Stimulated activated CD8-positive, alpha-beta memory T cell treated with anti-CD3 and anti-CD28 coated beads, Interleukin-4, amount 100 ng/mL, for 48 hours (primary cell): Measurements from ENCODE around the gene NPC2.

Experiments used
- DNase-seq: peaks from one replicate; pipeline ENCODE4 v3.0.0-alpha.2; 2020

NPC2 gene

GRCh38 chr14:74501691-74502090 lies 8.6 kb upstream of the NPC2 start:
- no peak for DNase-seq

GRCh38 chr14:74501135-74501614 lies 8.1 kb upstream of the NPC2 start:
- no peak for DNase-seq

GRCh38 chr14:74500417-74501134 lies 7.5 kb upstream of the NPC2 start:
- DNase-seq, result no peak

GRCh38 chr14:74495356-74495755 lies 2.3 kb upstream of the NPC2 start:
- DNase-seq, result no peak

- DNase-seq, result peak; percentile 100
These were observed 497 bp upstream of the NPC2 start, which contains the start of gene ISCA2 for GRCh38 chr14:74493343-74494261. TSS of gene ISCA2 (plus strand) at chr14:74493765. CDS start at chr14:74493775, 10 bp downstream.

- no peak for DNase-seq
These were observed 939 bp downstream of the NPC2 start for GRCh38 chr14:74491956-74492775.

GRCh38 chr14:74490486-74490885 lies 2.6 kb downstream of the NPC2 start:
- DNase-seq, result no peak

- DNase-seq, result no peak
These were observed 4.2 kb downstream of the NPC2 start for GRCh38 chr14:74488786-74489397.

GRCh38 chr14:74486164-74486563 lies 6.9 kb downstream of the NPC2 start:
- DNase-seq, result no peak

- DNase-seq, result no peak
These were observed 9.8 kb downstream of the NPC2 start for GRCh38 chr14:74483321-74483720.

GRCh38 chr14:74482571-74482970 lies 10.5 kb downstream of the NPC2 start:
- no peak for DNase-seq

GRCh38 chr14:74480046-74480445 lies 13.1 kb downstream of the NPC2 start:
- DNase-seq, result no peak

GRCh38 chr14:74478996-74479635 lies 14.0 kb downstream of the NPC2 start:
- DNase-seq, result no peak

GRCh38 chr14:74476607-74477006 lies 16.5 kb downstream of the NPC2 start:
- no peak for DNase-seq

- DNase-seq, result no peak
These were observed 17.0 kb downstream of the NPC2 start for GRCh38 chr14:74476107-74476506.

- DNase-seq, result no peak
These were observed 17.4 kb downstream of the NPC2 start for GRCh38 chr14:74475678-74476077.

- DNase-seq, result no peak
These were observed 18.7 kb downstream of the NPC2 start for GRCh38 chr14:74474376-74474775.

GRCh38 chr14:74472601-74473000 lies 20.5 kb downstream of the NPC2 start:
- no peak for DNase-seq

GRCh38 chr14:74469548-74470518 lies 23.3 kb downstream of the NPC2 start:
- DNase-seq, result no peak

GRCh38 chr14:74468513-74468912 lies 24.6 kb downstream of the NPC2 start:
- DNase-seq, result no peak

- DNase-seq, result no peak
These were observed 27.8 kb downstream of the NPC2 start for GRCh38 chr14:74465335-74465734.
